Measurements from ENCODE around the gene S100A7A. TPM values are rescaled to one million over a fixed set of nuclear protein-coding genes. Genes with fewer than 3 reads are reported as not detected.

The S100A7A gene
- total RNA-seq, 1 experiment from 2014 or later = not detected

DNA sequence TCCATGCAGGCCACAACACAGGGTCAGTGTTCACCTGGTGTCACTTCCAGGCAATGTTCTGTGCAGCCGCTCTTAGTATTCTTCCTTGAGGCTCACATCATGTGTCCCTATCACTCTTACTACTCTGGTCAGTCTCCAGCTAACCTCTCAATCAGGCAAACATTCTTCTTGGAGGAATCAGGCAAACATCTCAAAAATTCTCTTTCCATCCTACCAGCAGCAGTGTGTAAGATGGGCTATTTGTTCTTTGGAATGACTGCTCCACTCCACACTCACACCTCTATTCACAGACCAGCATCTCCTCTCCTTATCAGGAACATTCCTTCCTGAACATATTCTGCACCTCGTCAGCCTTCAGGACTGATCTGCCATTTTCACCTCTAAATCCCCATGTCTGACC, 4.0 kb downstream of the S100A7A start:
- Histone ChIP-seq H3K27ac (ENCODE audit: low read length) (no peak overlapping the region), H3K27me3 (ENCODE audit: control insufficient read depth, insufficient read depth, low read length) (peaks cover 10% of the 10 kb centered on the region; the same call in 1 of the 2 replicates), H3K9me3 (ENCODE audit: control insufficient read depth, insufficient read depth, low read depth, low read length) (no peaks in the 10 kb centered on the region), H3K4me3 (ENCODE audit: low read depth in 2 of 2, low read length in 2 of 2) (no peak overlapping the region), H3K36me3 (ENCODE audit: control insufficient read depth, insufficient read depth, low read length) (no peaks in the 10 kb centered on the region), H3K4me1 (ENCODE audit: control insufficient read depth, insufficient read depth, low read length) (no peaks in the 10 kb centered on the region; the same call in 1 of the 2 replicates)
- in situ Hi-C loops (cut with HindIII; ENCODE audit: low pct_unique_long_range_greater_than_20kb, low sequenced_read_pairs) = no loop called here
- intact Hi-C loops (cut with micrococcal nuclease; ENCODE audit: unreplicated experiment) = no loop called here
- BruUV-seq (replicated peaks) = no TSS peak
- ChIA-PET CTCF (no interaction called here), POLR2A (no interaction called here)
- TF ChIP-seq POLR2AphosphoS5 (IDR thresholded peaks at IDR 0.05; ENCODE audit: low read depth, low read length) (no peak), SIN3A (IDR thresholded peaks at IDR 0.05; ENCODE audit: borderline replicate concordance, insufficient read depth, low read depth, low read length) (no peak), TCF7L2 (IDR thresholded peaks at IDR 0.05; ENCODE audit: low read depth, low read length) (no peak), REST (IDR thresholded peaks at IDR 0.05; ENCODE audit: insufficient read depth in 1 of 2, low read depth in 2 of 2, low read length in 1 of 2) (no peak)
- TF ChIP-seq, protein P1, sequence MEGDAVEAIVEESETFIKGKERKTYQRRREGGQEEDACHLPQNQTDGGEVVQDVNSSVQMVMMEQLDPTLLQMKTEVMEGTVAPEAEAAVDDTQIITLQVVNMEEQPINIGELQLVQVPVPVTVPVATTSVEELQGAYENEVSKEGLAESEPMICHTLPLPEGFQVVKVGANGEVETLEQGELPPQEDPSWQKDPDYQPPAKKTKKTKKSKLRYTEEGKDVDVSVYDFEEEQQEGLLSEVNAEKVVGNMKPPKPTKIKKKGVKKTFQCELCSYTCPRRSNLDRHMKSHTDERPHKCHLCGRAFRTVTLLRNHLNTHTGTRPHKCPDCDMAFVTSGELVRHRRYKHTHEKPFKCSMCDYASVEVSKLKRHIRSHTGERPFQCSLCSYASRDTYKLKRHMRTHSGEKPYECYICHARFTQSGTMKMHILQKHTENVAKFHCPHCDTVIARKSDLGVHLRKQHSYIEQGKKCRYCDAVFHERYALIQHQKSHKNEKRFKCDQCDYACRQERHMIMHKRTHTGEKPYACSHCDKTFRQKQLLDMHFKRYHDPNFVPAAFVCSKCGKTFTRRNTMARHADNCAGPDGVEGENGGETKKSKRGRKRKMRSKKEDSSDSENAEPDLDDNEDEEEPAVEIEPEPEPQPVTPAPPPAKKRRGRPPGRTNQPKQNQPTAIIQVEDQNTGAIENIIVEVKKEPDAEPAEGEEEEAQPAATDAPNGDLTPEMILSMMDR (IDR thresholded peaks at IDR 0.05) = no peak
- no peak for ATAC-seq
- no peak for DNase-seq (ENCODE audit: low read depth, low spot score)

GRCh38 chr1:153422450-153423068, 6.2 kb downstream of the S100A7A start:
- ChIA-PET CTCF (interaction anchor here (0.6 kb wide), 1 partner anchor 361 kb away, joined by 3 read pairs; no protein-coding TSS in a partner anchor), POLR2A (no interaction called here)
- no peak for DNase-seq (ENCODE audit: low read depth, low spot score)
- Histone ChIP-seq H3K27me3 (ENCODE audit: control insufficient read depth, insufficient read depth, low read length) (peaks cover 10% of the 10 kb centered on the region), H3K4me3 (ENCODE audit: low read depth in 2 of 2, low read length in 2 of 2) (no peak overlapping the region), H3K4me1 (ENCODE audit: control insufficient read depth, insufficient read depth, low read length) (no peaks in the 10 kb centered on the region), H3K27ac (ENCODE audit: low read length) (no peak overlapping the region), H3K9me3 (ENCODE audit: control insufficient read depth, insufficient read depth, low read depth, low read length) (no peaks in the 10 kb centered on the region), H3K36me3 (ENCODE audit: control insufficient read depth, insufficient read depth, low read length) (no peaks in the 10 kb centered on the region)
- TF ChIP-seq, protein P1 (IDR thresholded peaks at IDR 0.05) = no peak
- TF ChIP-seq POLR2AphosphoS5 (IDR thresholded peaks at IDR 0.05; ENCODE audit: low read depth, low read length) (no peak), SIN3A (IDR thresholded peaks at IDR 0.05; ENCODE audit: borderline replicate concordance, insufficient read depth, low read depth, low read length) (no peak), REST (IDR thresholded peaks at IDR 0.05; ENCODE audit: insufficient read depth in 1 of 2, low read depth in 2 of 2, low read length in 1 of 2) (peak; percentile 97 to 98)
- ATAC-seq = peak; percentile 68; the same call in 1 of the 2 replicates
- intact Hi-C loops (cut with micrococcal nuclease; ENCODE audit: unreplicated experiment) = no loop called here
- in situ Hi-C loops (cut with HindIII; ENCODE audit: low pct_unique_long_range_greater_than_20kb, low sequenced_read_pairs) = no loop called here
- BruUV-seq (replicated peaks) = no TSS peak

All from Panc1 (cell line).